HG03103 (cell line): Measurements from ENCODE around the gene LCE4A.

Source experiments
- ATAC-seq: cut with Tn5 transposase; IDR thresholded peaks from one replicate; pipeline ENCODE4 v1.9.1; 2021; ENCODE audit warnings: low read depth; ENCODE audit not compliant: unreplicated experiment

LCE4A gene

GRCh38 chr1:152745289-152745704, 37.3 kb downstream of the LCE4A start:
- ATAC-seq: no peak

GRCh38 chr1:152745765-152746444, 37.9 kb downstream of the LCE4A start:
- ATAC-seq: no peak

GRCh38 chr1:152747831-152748230, 39.9 kb downstream of the LCE4A start:
- no peak for ATAC-seq

GRCh38 chr1:152752225-152752624, 44.3 kb downstream of the LCE4A start:
- no peak for ATAC-seq

- no peak for ATAC-seq
Observed at GRCh38 chr1:152753586-152753985, 45.6 kb downstream of the LCE4A start.

- no peak for ATAC-seq
Observed at GRCh38 chr1:152756872-152757271, 48.9 kb downstream of the LCE4A start.

GRCh38 chr1:152757747-152758146, 49.8 kb downstream of the LCE4A start, which contains the start of gene KPRP:
TSS of gene KPRP (plus strand) at chr1:152758025. CDS start at chr1:152759589, 1,564 bp downstream.
- ATAC-seq: no peak

- ATAC-seq: no peak
Observed at GRCh38 chr1:152758636-152759035, 50.7 kb downstream of the LCE4A start.
